IMR-90 (cell line): ENCODE data around the gene APPL2. TPM values are rescaled to one million over a fixed set of nuclear protein-coding genes. Genes with fewer than 3 reads are reported as not detected.

Source experiments
- polyA plus RNA-seq, 3 experiments: library from polyadenylated mRNA; depleted of rRNA; stranded (reverse); fragments of >200 nt; gene quantifications; 2 replicates each; pipeline ENCODE4 v1.2.3, GENCODE V29; 2012; ENCODE audit warnings: low replicate concordance in 1 of 3
- total RNA-seq: library from RNA; depleted of rRNA; stranded (reverse); fragments of >200 nt; gene quantifications from 2 replicates; pipeline ENCODE4 v1.2.3, GENCODE V29; 2012; rRNA removed

APPL2 gene
- total and polyA plus RNA-seq, 2 of the 4 experiments (the other 2 are of a cell fraction), result 42.3 to 65.8 TPM

Other genes with a start within 250 kb of the APPL2 start
- 5.3 and 5.6 TPM in 2 replicates for gene NOPCHAP1, start 249.9 kb downstream of the APPL2 start, total RNA-seq
- 9.3 and 9.9 TPM in 2 replicates for gene NOPCHAP1, start 249.9 kb downstream of the APPL2 start, polyA plus RNA-seq (2012; rRNA removed)
- 16.7 and 22.8 TPM in 2 replicates for gene ALDH1L2, start 151.7 kb downstream of the APPL2 start, total RNA-seq
- gene ALDH1L2, start 151.7 kb downstream of the APPL2 start, polyA plus RNA-seq (2012; rRNA removed), result 16.2 and 21.1 TPM in 2 replicates
- gene WASHC4, start 128.4 kb downstream of the APPL2 start, total RNA-seq, result 47.0 and 85.5 TPM in 2 replicates
- 12.7 and 16.4 TPM in 2 replicates for gene WASHC4, start 128.4 kb downstream of the APPL2 start, polyA plus RNA-seq (2012; rRNA removed)
- 145 and 216 TPM in 2 replicates for gene C12orf75, start 94.5 kb upstream of the APPL2 start, total RNA-seq
- 264 and 278 TPM in 2 replicates for gene C12orf75, start 94.5 kb upstream of the APPL2 start, polyA plus RNA-seq (2012; rRNA removed)